ENCODE measurements around the gene USPL1. TPM values are rescaled to one million over a fixed set of nuclear protein-coding genes. Genes with fewer than 3 reads are reported as not detected.
"Not testable (repeated sequence)": the region's sequence is repeated elsewhere in the genome, so short reads cannot be mapped to it uniquely, and the experiment has no call there.

The USPL1 gene
- total RNA-seq, 4 donors from 2014 or later = 14.2 to 18.4 (median 15.6) TPM

- no peak overlapping the region for H3K4me3 ChIP-seq
- no peaks in the 10 kb centered on the region for H3K27me3 ChIP-seq
- H3K4me1 ChIP-seq = peaks cover 16 to 28% of the 10 kb centered on the region in 2 donors
- no peak overlapping the region for H3K27ac ChIP-seq
- intact Hi-C loops (cut with DNase I; ENCODE audit: low total_unique reads) = no loop called here
- H3K9me3 ChIP-seq = no peaks in the 10 kb centered on the region
- no peak for ATAC-seq
- H3K36me3 ChIP-seq = peaks cover 0 to 38% of the 10 kb centered on the region in 2 donors
- DNase-seq = no peak
- in situ Hi-C loops (cut with MboI; ENCODE audit: low sequenced_read_pairs in 4 of 4) = no loop called here
- no peak for TF ChIP-seq CTCF (IDR thresholded peaks at IDR 0.05 in 4 of 5, conservative IDR thresholded peaks at IDR 0.05 in 1 of 5)
- TF ChIP-seq POLR2A (IDR thresholded peaks at IDR 0.05) = no peak
Measured at GRCh38 chr13:30639671-30640070, 22.0 kb downstream of the USPL1 start.

GRCh38 chr13:30641173-30641572, 23.5 kb downstream of the USPL1 start:
- H3K27me3 ChIP-seq; H3K27ac ChIP-seq; H3K4me3 ChIP-seq; in situ Hi-C loops (cut with MboI; ENCODE audit: low sequenced_read_pairs in 4 of 4); DNase-seq; H3K9me3 ChIP-seq; intact Hi-C loops (cut with DNase I; ENCODE audit: low total_unique reads): not testable (repeated sequence)
- H3K36me3 ChIP-seq = peaks cover 0 to 46% of the 10 kb centered on the region in 2 donors
- peaks cover 14 to 15% of the 10 kb centered on the region in 2 donors for H3K4me1 ChIP-seq
- peak in 1 of 2 donors; percentile 14 for ATAC-seq

- in situ Hi-C loops (cut with MboI; ENCODE audit: low sequenced_read_pairs in 4 of 4) = no loop called here
Measured at GRCh38 chr13:30645629-30646028, 27.9 kb downstream of the USPL1 start.

GRCh38 chr13:30647420-30647819, 29.7 kb downstream of the USPL1 start:
- peaks cover 0 to 52% of the 10 kb centered on the region in 2 donors for H3K36me3 ChIP-seq

More at GRCh38 chr13:30645629-30646028, 27.9 kb downstream of the USPL1 start:
- Histone ChIP-seq H3K27ac (no peak overlapping the region), H3K4me1 (peaks cover 0 to 9% of the 10 kb centered on the region in 2 donors), H3K36me3 (peaks cover 0 to 61% of the 10 kb centered on the region in 2 donors), H3K27me3 (no peaks in the 10 kb centered on the region), H3K4me3 (no peak overlapping the region), H3K9me3 (no peaks in the 10 kb centered on the region)
- ATAC-seq = no peak
- intact Hi-C loops (cut with DNase I; ENCODE audit: low total_unique reads) = no loop called here
- TF ChIP-seq CTCF (IDR thresholded peaks at IDR 0.05 in 4 of 5, conservative IDR thresholded peaks at IDR 0.05 in 1 of 5) = no peak
- no peak for TF ChIP-seq POLR2A (IDR thresholded peaks at IDR 0.05)
- DNase-seq = no peak

More at GRCh38 chr13:30647420-30647819, 29.7 kb downstream of the USPL1 start:
- DNase-seq (no peak), ATAC-seq (no peak)
- peaks cover under 1 to 15% of the 10 kb centered on the region in 2 donors for H3K4me1 ChIP-seq
- TF ChIP-seq POLR2A (IDR thresholded peaks at IDR 0.05) (no peak), CTCF (IDR thresholded peaks at IDR 0.05 in 4 of 5, conservative IDR thresholded peaks at IDR 0.05 in 1 of 5) (no peak)
- no peak overlapping the region for H3K4me3 ChIP-seq
- in situ Hi-C loops (cut with MboI; ENCODE audit: low sequenced_read_pairs in 4 of 4) = no loop called here
- no peaks in the 10 kb centered on the region for H3K9me3 ChIP-seq
- H3K27ac ChIP-seq = no peak overlapping the region
- intact Hi-C loops (cut with DNase I; ENCODE audit: low total_unique reads) = no loop called here
- no peaks in the 10 kb centered on the region for H3K27me3 ChIP-seq
